NCI-H1436 treated with DMSO at 0.1 percent for 48 hours (cell line): ENCODE measurements around the gene FAM120B.

Experiments
- DNase-seq: peaks from one replicate; lab custom pipeline; 2025; lab: John Stamatoyannopoulos, UW

The FAM120B gene

DNA sequence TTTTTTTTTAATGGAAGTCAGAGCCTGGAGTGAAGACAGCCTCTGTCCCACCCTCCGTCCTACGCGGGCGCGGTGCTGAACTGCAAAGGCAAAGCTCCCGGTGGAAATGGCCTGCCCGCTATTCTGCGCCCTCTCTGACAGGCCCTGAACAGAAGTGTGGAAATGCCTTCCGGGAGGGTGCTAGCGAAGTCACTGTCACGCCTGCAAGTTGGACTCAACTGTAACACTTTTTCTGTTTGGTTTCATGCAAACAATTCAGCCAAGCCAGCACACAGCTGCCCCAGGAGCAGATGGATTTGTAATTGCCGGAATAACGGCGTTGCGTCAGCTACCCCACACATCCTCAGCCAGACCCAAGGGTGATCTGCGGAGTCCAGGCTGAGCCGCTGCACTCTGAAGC lies 138.9 kb downstream of the FAM120B start:
- DNase-seq = no peak

DNA sequence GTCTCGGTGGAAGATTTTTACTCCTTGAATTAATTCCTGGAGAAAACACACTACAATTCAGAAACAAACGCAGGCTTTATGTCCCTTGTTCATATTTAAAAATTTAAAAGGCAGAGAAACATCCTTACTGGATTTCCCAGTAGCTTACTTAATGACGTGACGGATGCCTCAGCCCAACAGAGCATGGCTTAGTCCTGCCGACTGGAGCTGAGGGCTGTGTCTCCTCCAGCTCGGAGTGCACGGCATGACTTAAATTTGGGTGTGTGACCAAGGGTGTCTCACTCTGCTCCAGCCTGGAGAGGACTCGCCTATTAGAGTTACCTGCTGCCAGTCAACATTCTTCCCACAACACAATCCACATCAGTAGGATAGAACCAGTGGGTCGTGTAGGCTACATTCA lies 139.4 kb downstream of the FAM120B start:
- no peak for DNase-seq

DNA sequence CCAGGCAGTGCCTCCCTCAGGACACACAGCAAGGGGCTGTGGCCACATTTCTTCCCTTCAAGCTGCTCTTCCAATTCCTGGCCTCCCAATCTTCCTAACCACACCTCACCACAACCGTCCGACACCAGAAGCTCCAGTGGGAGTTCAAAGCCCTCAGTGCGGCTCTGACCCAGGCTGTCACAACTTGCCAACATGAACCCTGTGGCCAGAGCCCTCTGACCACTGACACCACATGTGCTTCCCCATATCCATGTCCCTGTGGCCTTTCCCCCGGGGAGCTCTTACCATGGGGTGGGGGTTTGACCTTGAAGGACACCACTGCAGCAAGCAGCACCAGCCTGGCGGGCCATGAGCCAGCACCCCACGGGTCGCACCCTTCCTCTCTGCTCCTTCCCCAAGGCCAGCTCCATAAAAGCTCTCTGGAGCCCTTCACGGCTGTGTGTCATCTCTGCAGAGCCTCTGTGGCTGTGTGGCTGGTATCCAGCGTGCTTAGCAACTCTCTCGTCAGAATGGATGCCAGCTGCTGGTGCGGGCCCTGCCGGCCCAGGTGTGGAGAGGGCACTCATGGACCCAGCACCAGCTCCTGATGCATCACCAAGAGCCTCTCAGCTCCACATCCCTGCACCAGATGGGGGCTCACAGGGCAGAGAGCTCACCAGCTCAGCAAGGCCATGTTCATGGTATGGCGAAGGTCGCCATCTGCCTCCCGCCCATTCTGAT lies 140.4 kb downstream of the FAM120B start:
- no peak for DNase-seq

DNA sequence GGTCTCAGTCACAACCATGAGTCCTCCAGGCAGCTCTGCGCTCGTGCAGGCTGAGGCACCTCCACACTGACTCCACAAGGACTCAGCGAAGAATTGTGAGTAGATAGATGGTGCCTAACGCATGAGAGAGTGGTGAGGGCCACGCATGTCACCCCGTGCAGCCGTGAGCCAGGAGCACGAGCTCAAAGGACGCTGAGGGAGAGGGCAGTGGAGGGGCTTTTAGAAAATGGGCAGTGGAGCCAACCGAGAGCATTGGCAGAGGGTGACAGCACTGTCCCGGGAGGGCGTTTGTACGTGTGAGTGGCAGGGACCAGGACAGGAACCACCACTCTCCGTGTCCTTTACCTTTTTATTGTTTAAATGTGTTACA lies 141.0 kb downstream of the FAM120B start:
- no peak for DNase-seq

DNA sequence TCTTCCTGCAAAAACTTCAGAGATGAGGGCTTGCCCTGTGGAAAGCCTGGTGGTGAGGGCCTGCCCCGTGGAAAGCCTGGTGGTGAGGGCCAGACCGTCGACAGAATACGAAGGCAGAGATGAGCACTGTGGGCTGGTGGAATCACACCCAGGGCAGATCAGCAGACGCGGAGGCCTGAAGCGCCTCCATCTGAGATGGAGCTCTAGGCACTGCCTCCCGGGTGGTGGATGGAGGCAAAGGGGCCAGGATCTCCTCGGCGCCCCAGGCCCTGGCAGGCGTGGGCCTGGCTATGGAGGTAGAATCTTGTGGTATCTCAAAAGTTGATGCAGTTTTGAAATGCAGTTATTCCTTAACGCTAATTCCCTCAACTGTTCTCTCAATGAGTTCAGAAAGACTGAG lies 141.8 kb downstream of the FAM120B start:
- no peak for DNase-seq

DNA sequence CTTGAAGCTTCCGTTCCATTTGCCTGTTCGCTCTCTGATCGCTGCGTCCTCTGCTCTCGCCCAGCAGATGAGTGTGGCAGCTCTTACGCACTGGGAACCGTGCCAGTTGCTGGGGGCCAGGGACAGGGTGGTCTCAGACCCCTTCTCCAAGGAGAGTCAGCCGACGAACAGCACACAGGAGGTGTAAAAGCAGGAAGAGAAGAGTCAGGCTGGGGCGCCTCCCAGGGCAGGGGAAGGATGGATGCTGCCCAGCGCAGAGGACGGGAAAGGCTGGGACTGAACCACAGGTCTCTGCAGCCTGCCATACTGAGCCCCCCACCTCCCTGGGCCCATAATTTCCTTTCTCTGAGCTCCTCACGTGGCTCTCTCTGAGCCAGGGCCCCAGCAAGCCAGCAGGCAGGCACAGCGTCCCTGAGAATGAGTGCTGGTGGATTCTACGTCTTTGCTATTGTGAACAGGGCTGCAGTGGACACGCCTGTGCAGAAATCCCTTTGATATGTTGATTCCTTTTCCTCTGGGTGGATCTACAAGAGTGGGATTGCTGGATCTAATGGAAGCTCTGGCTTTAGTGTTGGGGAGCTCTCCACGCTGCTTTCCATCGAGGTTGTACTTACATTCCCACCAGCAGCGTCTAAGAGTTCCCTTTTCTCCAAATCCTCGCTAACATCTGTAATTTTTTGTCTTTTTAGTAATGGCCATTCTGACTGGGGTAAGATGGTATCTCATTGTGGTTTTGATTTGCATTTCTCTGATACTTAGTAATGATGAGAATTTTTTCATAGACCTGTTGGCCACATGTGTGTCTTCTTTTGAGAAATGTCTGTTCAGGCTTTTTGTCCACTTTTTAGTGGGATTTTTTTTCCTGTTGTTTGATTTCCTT lies 142.4 kb downstream of the FAM120B start:
- no peak for DNase-seq

DNA sequence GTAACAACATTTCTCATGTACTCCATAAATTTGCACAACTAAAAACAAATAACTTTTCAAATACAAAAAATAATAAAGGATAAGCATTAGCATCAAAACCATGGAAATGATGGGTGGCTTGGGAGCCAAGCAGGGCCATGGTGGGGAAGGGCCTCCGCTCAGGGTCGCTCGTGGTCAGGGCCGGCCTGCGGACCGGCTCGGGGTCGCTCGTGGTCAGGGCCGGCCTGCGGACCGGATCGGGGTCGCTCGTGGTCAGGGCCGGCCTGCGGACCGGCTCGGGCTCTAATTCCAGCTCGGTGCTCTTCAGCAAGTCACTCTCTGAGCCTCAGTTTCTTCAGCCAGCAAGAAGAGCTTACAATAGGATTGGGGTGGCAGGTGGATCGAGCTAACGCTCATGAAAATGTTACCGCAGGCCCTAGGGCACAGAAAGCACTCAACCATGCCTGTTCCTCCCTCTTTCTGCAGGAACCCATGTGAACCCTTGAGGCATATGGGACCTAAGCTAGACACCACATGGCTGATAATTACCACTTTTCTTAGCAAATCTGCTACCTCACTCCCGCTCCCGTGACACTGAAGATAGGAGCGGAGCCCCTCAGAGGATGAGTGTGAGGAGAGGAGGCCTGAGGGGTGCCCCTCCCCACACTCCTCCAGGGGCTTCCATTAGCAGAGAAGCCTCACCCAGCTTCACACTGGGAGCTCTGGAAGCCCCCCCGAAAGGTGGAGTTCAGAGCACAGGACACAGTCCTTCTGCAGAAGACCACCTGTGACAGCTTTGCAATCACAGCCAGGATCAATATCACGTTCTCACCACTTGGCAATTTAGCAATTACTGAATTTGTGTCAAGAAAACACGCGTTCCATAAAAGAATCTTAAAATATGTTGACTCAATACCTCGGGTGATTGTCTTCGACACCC lies 143.5 kb downstream of the FAM120B start:
- DNase-seq = no peak

DNA sequence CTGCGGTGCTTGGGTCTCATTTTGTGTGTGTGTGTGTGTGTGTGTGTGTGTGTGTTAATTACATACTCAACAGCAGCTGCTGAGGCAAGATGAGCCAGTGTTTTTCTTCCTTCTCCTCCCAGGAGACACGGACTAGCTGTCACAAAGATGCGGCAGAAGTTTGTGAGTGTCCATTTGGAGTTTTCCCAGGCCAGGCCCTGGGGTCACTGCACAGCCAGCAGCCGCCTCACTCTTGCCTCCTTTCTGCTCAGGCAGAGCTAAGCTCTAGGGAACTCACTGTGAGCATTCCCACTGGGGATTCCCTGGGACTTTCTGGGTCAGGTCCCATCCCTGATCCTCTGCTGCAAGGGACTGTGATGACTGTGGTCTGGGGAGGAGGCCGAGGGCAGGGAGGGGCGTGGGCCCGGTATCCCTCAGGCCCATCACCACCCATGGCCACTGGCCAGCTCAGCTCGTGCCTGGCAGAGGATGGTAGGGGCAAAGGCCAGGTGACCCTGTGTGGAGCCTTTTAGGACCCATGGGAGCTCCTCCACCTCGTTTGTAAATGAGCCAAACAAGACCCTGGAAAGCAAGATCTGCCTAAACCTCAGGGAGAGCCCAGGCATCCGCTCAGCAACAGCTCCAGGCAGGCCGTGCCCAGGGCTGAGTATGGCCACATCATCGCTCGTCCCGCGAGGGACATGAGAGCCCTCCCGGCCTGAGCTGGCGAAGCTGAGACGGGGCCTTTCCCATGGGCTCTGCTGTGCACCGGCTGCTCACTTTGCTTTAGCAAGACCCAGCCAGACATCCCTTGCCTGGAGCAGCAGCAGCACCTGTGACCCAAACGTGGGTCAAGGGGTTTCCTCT lies 144.6 kb downstream of the FAM120B start:
- no peak for DNase-seq

DNA sequence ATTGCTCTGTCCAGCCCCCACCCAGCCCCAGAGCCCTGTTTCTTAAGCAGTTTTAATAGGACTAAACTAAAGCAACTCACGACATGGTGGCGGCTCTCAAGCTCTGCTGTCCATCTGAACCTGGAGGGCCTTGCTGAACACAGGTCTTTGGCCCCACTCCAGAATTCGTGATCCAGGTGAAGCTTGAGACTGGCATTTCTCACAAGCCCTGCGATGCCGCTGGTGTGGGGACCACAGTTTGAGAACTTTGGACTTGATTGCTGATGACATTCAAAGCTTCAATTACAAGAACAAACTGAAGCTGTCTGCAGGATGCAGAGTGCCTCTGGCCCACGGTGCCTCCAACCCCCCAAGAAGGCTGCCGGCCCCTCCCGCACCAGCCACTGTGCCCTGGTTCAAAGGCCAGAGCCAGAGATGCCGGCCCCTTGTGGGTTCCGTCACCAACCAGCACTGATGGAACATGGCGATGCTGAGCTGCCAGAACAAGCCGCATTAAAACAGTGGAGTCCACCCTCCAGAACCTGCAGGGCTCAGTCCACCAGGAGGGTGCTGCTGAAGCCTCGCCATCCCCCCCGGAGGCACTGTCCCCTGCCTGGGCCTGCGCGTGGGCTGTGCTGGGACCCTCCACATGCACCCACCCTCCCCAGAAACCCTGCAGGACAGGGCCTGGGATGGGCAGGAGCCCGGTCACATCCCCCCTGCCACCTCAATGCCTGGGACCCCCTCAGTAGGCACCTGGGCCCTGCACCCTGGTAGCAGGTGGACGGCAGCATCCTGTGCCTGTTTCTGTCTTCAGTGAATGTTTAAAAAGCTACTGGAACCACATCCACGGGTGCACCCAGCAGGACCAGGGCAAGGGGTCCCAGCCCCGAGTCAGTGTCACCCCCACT lies 145.4 kb downstream of the FAM120B start:
- no peak for DNase-seq

DNA sequence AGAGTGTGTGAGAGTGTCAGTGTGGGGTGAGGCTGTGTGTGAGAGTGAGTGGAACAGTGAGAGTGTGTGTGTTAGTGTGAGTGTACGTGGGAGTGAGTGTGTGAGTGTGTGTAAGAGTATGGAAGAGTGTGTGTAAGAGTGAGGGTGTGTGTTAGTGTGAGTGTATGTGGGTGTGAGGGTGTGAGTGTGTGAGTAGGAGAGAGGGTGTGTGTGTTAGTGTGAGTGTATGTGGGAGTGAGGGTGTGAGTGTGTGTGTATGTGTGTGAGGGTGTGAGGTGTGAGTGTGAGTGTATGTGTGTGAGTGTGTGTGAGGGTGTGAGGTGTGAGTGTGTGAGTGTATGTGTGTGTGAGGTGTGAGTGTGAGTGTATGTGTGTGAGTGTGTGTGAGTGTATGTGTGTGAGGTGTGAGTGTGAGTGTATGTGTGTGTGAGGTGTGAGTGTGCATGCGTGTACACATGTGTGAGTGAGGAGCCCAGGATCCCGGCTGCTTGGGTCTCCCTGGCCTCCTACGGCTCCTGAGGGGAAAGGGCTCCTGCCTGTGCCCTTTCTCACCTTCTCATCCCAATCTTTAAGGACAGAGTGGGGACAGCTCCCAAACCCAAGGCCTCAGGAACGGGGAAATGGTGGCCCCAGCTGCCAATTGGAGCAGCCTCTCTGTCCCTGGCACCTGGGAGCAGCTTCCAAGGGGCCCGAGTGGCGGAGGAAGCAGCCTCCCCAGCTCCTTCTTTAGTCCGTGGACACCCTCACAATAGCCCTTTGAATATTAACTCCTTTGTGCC lies 146.4 kb downstream of the FAM120B start:
- no peak for DNase-seq

DNA sequence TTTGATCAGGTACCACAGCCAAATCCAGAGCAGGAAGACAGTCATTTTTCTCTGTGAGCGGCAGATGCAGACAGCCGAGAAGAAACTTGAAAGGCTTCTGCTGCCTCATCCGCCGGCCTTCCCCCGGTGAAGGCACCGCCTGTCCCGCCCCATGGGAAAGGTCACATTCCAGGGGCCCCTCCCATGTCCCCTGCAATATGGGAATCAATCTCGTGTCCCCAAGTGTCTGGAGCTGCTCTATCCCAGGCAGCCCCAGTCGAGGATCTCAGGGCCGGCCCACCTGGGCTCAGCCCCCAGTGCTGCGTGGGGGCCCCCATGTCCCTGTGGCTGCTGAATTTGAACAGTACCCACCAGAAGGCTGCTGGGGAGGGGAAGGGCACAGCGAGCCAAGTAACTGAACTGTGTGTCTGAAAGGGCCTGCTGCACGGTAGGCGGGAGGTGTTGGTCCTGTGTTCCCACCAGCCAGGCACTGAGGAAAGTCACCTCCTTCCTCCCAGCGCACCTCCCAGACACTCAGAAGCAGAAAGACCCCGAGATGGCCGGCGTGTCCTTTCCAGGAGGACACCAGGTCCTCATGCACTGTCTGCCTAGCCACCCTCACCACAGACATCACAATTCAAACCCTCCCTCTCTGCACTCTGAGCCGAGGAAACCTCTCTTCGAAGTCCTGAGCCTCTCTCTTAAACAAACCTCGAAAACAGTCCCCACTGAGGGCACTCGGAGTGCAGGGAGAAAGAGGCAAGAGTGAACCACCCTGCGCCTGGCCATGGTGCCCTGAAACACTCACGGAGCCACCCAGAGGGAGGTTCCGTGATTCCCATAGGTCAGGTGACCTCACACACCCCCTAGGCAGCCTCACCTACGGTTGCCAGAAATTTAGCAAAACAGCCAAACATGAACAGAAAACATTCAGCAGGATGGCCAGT lies 147.3 kb downstream of the FAM120B start:
- no peak for DNase-seq

DNA sequence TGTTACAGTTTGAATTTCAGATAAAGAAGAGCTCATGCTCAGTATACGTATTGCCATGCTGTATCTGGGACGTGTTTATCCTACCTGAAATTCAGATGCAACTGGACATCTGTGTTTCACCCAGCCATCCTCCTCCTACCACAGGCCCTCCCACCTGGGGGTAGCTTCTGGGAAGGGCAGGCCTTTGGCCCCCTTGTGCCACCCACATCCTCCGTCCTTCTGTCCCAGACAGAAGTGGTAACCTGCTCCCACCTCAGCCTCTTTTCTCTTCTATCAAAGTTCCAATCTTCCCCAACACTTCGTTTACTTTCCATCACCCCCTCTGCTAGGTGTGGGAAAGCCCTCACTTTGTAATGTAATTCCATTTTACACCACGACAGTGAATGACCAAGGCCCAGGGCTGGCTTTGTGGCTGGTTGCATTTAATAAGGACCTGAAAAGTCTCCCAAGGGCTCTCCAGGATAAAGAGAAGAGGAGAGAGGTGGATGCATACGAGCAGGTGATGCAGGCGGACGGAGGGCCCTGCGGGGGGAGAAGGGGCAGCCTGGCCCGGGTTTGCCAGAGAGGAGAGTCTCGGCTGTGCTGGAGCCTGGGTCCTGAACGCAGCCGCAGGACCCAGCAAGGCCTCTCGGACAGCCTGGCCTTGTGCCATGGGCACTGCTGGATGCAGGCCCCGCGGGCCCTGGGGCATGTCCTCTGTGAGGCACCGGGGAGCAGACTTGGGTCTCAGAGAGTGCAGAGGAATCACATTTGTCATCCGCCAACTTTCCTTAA lies 148.1 kb downstream of the FAM120B start:
- DNase-seq = no peak

DNA sequence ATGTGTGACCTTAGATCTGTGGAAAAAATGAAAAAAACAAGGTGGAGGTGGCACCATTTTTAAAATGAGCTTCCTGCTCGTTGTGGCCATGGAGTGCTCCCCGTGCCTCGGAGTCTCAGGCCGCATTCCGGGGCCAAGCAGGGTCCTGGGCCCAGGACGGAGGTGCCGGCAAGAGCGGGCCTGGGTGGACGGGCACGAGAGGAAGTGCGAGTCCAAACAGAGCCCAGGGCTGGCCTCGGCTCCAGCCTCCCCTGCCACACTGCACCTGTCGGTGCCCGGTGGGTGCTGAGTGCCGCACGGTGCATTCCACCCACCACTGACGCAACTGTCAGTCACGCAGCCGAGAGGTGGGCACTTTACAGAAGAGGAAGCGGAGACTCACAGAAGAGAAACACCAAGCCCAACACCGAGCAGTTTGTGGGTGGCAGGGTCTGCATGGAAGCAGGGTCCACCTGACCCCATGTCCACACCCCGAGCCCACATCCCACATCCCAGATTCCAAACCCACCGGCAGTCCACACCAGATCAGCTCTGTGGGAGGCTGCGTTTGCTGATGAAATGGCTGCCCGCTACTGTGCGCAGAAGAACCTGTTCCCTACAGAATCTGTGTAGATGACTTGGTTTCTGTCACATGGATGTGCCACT lies 148.9 kb downstream of the FAM120B start:
- DNase-seq = no peak

DNA sequence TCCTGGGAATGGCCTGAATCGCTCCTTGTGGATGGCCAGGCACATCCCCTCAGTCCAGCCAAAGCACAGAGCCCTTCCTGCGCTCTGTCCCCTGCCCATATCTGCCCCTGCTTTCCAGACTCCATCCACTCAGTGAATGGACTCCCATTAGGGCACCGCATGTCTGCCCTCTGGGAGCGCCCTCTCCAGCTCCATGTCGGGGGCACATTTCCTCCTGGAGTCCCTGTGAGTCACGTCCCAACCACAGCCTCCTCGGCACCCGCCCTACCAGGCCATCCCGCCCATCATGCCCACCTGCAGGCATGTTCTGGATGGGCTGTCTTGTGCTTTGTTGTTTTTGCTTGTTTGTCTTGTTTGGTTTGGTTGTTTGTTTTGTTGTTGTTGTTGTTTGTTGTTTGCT lies 149.8 kb downstream of the FAM120B start:
- no peak for DNase-seq
